ENCODE measurements around the gene TPSB2. TPM values are rescaled to one million over a fixed set of nuclear protein-coding genes. Genes with fewer than 3 reads are reported as not detected.

TPSB2 gene
- total and polyA plus RNA-seq, 10 donors = 0.29 to 8.2 (median 1.1) TPM; not detected in 4

GRCh38 chr16:1277151-1277598, 47.2 kb upstream of the TPSB2 start:
- Histone ChIP-seq H3K9me3 (no peaks in the 10 kb centered on the region), H3K27ac (no peak overlapping the region), H3K27me3 (replicated peaks in 1 of 7) (peaks cover 0 to 80% (median 35%) of the 10 kb centered on the region in 7 donors), H3K4me1 (peaks cover 0 to 22% (median 1%) of the 10 kb centered on the region in 6 donors), H3K4me3 (no peak overlapping the region), H3K36me3 (no peaks in the 10 kb centered on the region)
- TF ChIP-seq POLR2A (IDR thresholded peaks at IDR 0.05) = no peak
- TF ChIP-seq CTCF (IDR thresholded peaks at IDR 0.05 in 8 of 11, conservative IDR thresholded peaks at IDR 0.05 in 3 of 11) = no peak
- TF ChIP-seq POLR2AphosphoS5 (IDR thresholded peaks at IDR 0.05) = no peak
- DNase-seq = no peak
- intact Hi-C loops (cut with DNase I; ENCODE audit: low total_unique reads) = no loop called here
- 71 to 81% (median 78%) methylated on average over 8 to 19 of the region's 19 CpGs for WGBS, 5 donors

GRCh38 chr16:1276580-1276878, 46.5 kb upstream of the TPSB2 start:
- WGBS, 5 donors = 80 to 89% (median 85%) methylated on average over 1 to 14 of the region's 14 CpGs
- H3K27me3 ChIP-seq (replicated peaks in 1 of 7) = peaks cover 0 to 82% (median 42%) of the 10 kb centered on the region in 7 donors
- no peak for TF ChIP-seq POLR2A (IDR thresholded peaks at IDR 0.05)
- TF ChIP-seq CTCF (IDR thresholded peaks at IDR 0.05 in 8 of 11, conservative IDR thresholded peaks at IDR 0.05 in 3 of 11) = no peak
- TF ChIP-seq POLR2AphosphoS5 (IDR thresholded peaks at IDR 0.05) = no peak
- intact Hi-C loops (cut with DNase I; ENCODE audit: low total_unique reads) = no loop called here
- H3K4me1 ChIP-seq = peaks cover 0 to 25% (median 6%) of the 10 kb centered on the region in 6 donors
- H3K4me3 ChIP-seq = no peak overlapping the region
- no peaks in the 10 kb centered on the region for H3K9me3 ChIP-seq
- no peak for DNase-seq
- H3K36me3 ChIP-seq = no peaks in the 10 kb centered on the region
- no peak overlapping the region for H3K27ac ChIP-seq

GRCh38 chr16:1275791-1276579, 46.0 kb upstream of the TPSB2 start:
- no peaks in the 10 kb centered on the region for H3K36me3 ChIP-seq
- H3K27me3 ChIP-seq (replicated peaks in 1 of 7) = peaks cover 0 to 86% (median 45%) of the 10 kb centered on the region in 7 donors
- intact Hi-C loops (cut with DNase I; ENCODE audit: low total_unique reads) = no loop called here
- H3K27ac ChIP-seq = no peak overlapping the region
- no peaks in the 10 kb centered on the region for H3K9me3 ChIP-seq
- H3K4me3 ChIP-seq = no peak overlapping the region
- H3K4me1 ChIP-seq = peaks cover 0 to 27% (median 6%) of the 10 kb centered on the region in 6 donors
- no peak for TF ChIP-seq CTCF (IDR thresholded peaks at IDR 0.05 in 8 of 11, conservative IDR thresholded peaks at IDR 0.05 in 3 of 11)
- TF ChIP-seq POLR2AphosphoS5 (IDR thresholded peaks at IDR 0.05) = no peak
- TF ChIP-seq POLR2A (IDR thresholded peaks at IDR 0.05) = no peak
- DNase-seq = no peak
- 71 to 88% (median 78%) methylated on average over 9 to 30 of the region's 30 CpGs for WGBS, 5 donors

GRCh38 chr16:1274767-1275166, 44.8 kb upstream of the TPSB2 start:
- no peak for TF ChIP-seq POLR2AphosphoS5 (IDR thresholded peaks at IDR 0.05)
- TF ChIP-seq POLR2A (IDR thresholded peaks at IDR 0.05) = no peak
- no peak for TF ChIP-seq CTCF (IDR thresholded peaks at IDR 0.05 in 8 of 11, conservative IDR thresholded peaks at IDR 0.05 in 3 of 11)
- Histone ChIP-seq H3K36me3 (no peaks in the 10 kb centered on the region), H3K4me1 (peaks cover 0 to 27% (median 6%) of the 10 kb centered on the region in 6 donors), H3K27ac (no peak overlapping the region), H3K4me3 (no peak overlapping the region), H3K27me3 (replicated peaks in 1 of 7) (peaks cover 0 to 87% (median 45%) of the 10 kb centered on the region in 7 donors), H3K9me3 (no peaks in the 10 kb centered on the region)
- intact Hi-C loops (cut with DNase I; ENCODE audit: low total_unique reads) = no loop called here
- 89 to 96% (median 92%) methylated on average over 7 of the region's 7 CpGs for WGBS, 5 donors
- DNase-seq = no peak
